ENCODE results near the gene PVALEF.

- TF ChIP-seq, protein P1, sequence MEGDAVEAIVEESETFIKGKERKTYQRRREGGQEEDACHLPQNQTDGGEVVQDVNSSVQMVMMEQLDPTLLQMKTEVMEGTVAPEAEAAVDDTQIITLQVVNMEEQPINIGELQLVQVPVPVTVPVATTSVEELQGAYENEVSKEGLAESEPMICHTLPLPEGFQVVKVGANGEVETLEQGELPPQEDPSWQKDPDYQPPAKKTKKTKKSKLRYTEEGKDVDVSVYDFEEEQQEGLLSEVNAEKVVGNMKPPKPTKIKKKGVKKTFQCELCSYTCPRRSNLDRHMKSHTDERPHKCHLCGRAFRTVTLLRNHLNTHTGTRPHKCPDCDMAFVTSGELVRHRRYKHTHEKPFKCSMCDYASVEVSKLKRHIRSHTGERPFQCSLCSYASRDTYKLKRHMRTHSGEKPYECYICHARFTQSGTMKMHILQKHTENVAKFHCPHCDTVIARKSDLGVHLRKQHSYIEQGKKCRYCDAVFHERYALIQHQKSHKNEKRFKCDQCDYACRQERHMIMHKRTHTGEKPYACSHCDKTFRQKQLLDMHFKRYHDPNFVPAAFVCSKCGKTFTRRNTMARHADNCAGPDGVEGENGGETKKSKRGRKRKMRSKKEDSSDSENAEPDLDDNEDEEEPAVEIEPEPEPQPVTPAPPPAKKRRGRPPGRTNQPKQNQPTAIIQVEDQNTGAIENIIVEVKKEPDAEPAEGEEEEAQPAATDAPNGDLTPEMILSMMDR (IDR thresholded peaks at IDR 0.05), result no peak
- TF ChIP-seq EP300 (IDR thresholded peaks at IDR 0.05), result no peak
These were observed 25.8 kb downstream of the PVALEF start for GRCh38 chr17:81191116-81191515.

Data from gastroesophageal sphincter (tissue), 3 donors.